Hematopoietic multipotent progenitor cell treated with erythropoietin and hydrocortisone succinate and interleukin-3 and kit ligand, for 4 days (in vitro differentiated cells): ENCODE data around the gene D2HGDH.
"Not testable (repeated sequence)": the region's sequence is repeated elsewhere in the genome, so short reads cannot be mapped to it uniquely, and the experiment has no call there.

ENCODE experiments used
- DNase-seq: peaks from one replicate; pipeline ENCODE4 v3.0.0-alpha.2; 2015

D2HGDH gene

DNA sequence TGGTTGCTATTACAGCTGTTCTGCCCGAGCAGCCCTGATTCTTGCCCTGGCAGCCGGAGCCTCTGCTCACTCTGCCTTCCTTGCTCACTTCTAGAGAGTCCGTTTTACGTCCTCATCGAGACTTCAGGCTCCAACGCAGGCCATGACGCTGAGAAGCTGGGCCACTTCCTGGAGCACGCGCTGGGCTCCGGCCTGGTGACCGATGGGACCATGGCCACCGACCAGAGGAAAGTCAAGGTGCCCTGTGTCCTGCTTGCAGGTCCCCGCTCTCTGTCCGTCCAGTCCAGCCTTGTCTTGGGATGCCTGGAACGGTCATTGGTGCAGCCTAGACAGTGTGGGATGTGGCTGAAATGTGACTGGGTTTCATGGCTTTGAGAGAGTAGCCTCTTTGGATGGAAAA, 16.7 kb downstream of the D2HGDH start:
- DNase-seq: no peak

DNA sequence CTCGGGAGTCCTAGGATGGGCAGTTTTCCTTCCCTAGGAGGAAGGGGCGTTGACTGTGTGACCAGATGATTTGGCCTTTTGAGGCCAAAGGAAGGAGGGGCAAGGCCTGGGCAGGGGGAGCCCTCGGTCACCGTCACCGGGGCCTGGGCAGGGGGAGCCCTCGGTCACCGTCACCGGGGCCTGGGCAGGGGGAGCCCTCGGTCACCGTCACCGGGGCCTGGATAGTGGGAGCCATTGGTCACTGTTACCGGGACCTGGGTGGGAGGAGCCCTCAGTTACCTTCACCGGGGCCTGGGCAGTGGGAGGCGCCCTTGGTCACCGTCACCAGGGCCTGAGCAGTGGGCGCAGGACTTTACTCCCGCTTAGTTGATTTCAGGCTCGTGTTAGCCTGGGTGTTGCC, 17.3 kb downstream of the D2HGDH start:
- no peak for DNase-seq

DNA sequence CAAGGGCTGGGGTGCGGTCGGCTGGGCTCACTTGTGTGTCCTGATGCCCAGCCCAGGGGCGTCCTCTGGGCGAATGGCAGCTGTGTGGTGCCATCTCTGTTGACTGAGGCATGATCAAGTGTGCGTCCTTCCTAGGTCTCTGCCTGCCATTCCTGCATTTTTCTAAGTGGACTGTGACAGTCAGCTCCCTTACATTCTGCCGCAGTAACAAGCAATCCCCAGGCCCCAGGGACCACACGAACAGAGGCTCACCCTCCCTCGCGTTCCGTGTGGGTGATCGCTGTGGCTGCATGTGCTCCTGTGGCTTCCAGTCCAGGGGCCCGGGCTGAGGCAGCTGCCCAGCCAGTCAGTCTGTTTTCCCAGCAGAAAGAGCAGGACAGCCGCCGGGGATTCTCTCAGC, 17.8 kb downstream of the D2HGDH start:
- DNase-seq: no peak

DNA sequence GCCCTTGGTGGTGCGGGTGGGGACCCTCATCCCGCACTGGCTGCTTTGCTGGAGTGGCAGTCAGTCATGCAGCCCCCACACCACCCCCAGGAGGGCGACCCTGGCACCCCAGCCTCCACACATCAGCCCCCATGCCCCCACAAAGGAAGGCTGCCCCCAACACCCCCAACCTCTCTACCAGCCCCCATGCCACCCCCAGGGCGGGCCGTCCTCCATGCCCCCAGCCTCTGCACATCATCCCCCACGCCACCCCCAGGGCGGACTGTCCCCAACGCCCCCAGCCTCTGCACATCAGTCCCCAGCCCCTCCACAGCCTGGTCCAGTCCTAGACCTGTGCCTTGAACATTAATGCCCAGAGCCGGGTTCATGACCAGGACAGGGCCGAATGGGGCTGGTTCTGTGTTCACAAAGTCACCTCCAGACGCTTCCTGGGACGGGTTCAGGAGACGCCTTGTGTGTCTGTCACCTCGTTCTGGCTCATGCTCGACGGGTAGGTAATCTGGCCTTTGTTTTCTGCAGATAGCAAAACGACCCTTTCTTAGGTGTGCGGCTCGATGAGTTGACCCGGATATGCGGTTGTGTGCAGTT, 18.4 kb downstream of the D2HGDH start:
- DNase-seq: no peak

DNA sequence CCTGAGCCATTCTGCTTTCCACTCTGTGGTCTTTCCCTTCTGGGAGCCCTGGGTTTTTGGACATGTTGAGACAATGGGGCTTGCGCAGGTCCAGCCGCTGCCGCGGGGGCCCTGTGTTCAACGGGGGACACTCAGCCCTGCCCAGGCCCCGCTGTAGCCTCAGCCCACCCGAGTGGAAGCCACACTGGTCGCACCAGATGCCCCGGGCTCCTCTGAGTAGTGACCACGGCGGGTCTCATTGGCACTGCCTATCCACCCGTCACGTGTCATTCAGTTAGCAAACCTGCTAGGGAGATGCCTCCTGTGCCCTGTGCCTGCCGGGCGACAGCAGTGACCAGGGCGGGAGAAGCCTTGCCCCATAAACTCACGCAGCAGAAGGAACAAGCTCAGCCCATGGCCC, 19.1 kb downstream of the D2HGDH start:
- DNase-seq: no peak

DNA sequence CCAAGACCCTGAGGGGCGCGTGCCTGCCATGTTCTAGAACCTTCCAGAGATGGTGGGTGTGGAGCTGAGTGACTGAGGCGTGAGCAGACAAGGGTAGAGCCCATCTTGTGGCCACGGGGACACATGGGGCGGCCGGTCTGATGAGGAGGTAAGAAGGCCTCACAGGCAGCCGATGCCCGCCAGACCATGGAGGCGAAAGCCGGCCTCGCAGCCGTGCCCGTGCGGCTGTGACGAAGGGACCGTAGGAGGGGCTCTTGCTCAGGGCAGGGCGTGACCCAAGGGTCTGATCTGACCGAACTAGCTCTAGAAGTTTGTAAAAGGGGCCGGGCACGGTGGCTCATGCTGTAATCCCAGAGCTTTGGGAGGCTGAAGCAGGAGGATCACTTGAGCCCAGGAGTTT, 19.6 kb downstream of the D2HGDH start:
- no peak for DNase-seq

DNA sequence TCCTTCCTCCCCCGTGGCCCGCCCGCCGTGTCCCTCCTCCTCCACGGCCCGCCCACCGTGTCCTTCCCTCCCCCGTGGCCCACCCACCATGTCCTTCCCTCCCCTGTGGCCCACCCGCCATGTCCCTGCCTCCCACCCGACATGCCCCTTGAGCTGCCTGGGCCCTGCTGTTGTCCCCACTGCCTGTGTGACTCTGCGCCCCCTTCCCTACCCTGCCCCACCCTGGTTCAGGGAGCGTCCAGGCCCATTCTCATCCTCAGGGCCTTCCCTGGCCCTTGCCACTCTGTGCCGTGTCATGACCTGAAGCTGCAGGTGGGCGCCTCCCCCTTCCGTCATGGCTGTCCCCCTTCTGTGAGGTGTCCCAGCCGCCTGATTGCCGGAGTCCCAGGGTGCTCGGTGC, 20.7 kb downstream of the D2HGDH start:
- DNase-seq: no peak

DNA sequence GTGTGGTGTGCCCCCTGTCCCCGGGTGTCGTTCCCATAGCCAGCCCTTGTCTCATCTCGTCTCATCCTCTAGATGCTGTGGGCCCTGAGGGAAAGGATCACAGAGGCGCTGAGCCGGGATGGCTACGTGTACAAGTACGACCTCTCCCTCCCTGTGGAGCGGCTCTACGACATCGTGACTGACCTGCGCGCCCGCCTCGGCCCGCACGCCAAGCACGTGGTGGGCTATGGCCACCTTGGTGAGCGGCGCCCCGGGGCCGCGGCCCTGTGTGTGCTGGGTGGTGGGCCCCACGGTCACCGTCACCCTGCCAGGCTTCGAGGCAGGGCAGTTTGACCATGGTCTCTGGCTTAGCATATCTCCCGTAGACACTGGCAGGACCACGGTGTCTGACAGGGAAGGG, 21.3 kb downstream of the D2HGDH start:
- DNase-seq: no peak

DNA sequence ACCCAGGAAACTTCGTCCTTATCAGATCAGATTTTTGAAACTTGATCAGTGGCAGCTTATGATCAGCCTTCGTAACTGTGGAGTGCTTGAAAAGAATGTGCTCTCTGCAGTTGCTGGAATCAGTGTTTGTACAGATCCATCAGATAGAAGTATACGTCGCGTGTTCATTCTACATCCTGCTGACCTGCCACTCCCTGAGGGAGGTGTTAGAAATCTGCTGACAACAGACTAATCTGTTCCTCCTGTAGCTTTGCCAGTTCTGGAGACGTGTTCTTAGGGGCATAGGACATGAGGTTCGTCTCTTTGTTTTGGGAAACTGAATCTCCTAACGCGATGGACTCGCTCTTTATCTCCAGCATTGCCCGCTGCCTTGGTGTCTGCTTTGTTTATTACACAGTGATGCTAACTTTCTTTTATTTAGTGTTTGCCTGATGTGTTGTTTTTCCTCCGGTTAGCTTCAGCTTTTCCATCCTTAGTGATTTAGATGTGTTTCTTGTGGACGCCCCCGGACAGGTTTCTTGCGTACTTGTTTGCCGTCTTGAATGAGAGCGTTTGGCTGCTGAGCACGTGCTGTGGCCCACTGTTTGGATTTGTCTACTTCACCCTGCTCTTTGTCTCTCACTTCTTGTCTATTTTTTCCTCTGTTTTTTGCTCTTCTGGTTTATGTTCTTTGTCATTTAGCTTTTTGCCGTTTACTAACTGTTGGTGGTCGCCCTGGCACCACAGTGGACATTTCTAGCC, 24.8 kb downstream of the D2HGDH start:
- DNase-seq: no peak

DNA sequence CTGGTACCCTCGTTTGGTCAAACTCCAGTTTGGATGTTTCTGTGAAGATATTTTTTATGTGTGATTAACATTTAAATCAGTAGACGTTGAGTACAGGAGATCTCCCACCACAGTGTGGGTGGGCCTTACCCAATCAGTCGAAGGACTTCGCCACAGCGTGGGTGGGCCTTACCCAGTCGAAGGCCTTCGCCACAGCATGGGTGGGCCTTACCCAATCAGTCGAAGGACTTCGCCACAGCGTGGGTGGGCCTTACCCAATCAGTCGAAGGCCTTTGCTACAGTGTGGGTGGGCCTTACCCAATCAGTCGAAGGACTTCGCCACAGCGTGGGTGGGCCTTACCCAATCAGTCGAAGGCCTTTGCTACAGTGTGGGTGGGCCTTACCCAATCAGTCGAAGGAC, 25.5 kb downstream of the D2HGDH start:
- DNase-seq: not testable (repeated sequence)

DNA sequence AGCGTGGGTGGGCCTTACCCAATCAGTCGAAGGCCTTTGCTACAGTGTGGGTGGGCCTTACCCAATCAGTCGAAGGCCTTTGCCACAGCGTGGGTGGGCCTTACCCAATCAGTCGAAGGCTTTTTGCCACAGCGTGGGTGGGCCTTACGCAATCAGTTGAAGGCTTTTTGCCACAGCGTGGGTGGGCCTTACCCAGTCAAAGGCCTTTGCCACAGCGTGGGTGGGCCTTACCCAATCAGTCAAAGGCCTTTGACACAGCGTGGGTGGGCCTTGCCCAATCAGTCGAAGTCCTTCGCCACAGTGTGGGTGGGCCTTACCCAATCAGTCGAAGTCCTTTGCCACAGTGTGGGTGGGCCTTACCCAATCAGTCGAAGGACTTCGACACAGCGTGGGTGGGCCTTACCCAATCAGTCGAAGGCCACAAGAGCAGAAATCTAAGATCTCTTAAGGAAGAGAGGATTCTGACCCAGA, 25.9 kb downstream of the D2HGDH start:
- no peak for DNase-seq

DNA sequence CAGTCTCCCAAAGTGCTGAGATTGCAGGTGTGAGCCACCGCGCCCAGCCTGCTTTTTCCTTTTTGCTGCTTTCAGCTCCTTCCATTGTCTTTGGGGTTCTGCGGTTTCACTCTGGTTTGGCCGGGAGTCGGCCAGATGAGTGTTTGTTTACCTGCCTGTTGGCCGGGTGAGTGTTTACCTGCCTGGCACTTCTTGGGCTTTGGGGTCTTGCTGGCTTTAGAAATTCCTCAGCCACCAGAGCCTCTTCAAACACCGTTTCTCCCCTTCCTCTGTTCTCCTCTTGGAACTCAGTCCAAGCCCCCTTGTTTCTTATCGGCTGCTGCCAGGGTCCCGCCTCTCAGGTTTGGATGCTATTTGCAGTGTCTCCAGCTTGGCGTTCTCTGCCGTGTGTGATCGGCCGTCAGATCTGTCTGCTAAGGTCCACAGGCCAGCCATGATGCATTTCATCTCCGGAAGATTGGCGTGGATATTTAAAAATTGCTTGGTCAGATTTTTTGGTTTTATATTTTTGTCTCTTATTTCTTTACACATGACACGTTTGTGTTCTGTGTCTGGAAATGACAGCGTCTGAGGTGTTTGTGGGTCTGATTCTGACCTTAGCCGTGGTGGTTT, 28.0 kb downstream of the D2HGDH start:
- DNase-seq: no peak

DNA sequence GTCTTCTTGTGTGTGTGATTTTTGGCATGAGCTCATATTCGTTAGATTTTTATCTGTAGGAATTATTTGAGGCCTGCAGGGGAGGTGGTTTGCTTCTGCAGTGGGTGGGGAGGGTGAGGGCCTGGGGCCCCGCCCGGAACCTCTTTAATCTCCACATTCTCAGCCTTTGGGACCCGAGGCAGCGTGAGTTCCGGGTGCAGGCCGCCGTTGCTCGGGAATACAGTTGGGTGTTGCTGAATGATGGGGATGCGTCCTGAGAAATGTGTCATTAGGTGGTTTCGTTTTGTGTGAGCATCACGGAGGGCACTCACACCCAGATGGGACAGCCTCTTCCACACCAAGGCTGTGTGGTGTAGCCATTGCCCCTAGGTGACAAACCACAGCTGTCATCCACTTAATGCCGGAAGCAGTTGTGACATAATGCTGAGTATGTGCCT, 28.5 kb downstream of the D2HGDH start:
- DNase-seq: peak; percentile 59

DNA sequence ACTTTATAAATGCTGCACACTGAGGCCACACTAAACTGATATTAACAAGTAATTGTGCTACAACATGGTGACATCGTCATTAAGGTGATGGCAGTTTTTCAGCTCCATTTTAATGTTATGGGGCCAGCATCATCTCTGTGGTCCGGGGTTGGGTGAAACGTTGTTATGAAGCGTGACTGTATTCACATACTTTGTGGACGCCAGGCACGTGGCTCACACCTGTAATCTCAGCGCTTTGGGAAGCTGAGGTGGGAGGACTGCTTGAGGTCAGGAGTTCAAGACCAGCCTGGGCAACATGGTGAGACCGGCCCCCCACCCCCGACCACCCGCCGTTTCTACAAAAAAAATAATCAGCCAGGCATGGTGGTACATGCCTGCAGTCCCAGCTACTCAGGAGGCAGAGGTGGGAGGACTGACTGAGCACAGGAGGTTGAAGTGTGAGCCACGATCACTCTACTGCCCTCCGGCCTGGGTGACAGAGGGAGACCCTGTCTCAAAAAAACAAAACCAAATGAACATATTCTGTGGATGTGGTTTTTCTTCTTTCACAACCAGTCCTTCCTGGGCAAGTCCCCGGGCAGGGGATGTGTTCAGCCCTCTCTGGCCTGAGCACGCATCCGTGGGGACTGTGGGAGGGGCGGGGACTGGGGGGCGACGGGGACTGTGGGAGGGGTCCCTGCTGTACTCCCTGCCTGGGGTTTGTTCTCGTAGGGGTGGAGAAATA, 29.3 kb downstream of the D2HGDH start:
- no peak for DNase-seq

DNA sequence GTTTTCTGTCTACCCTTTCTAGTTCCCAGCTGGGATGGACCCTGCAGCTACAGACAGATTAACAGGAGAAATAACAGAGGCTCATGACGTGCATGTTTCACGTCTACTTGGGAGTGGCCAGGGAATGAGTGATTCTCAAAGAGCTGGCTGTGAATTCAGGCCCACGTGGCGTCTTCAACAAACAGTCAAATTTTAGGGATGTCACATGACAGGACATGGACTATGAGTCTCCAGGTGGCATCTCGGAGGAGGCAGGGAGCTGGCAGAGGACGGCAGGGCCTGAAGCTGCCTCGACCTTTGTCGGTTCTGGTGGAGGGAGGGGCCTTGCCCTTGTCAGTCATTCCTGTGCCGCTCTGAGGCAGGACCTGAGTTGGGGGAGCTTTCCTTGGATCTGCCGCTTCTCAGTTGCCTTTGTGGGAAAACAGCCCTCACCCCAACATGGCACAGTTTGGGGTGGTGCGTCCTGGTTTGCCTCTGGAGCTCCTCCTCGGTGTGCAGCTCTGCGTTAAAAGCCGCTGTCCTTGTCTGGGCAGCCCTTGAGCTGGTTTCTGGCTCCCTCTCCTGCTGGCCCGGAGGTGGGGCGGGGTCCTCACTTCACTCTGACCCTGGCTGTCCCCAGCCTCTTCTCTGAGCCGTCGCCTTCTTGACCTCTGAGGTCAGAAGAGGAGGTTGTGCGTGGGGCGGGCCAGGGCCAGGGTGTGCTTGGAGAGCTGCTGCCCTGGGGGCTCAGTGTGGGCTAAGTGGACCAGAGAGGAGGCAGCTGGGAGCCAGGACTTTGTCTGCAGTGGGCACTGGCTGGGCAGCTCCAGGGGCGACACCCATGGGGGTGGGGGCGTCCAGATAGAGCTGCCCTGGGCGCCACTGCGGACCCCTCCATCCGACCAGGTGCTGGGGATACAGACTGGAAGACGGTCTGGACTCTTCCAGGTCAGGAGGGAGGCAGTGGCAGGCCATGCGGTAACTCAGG, 30.1 kb downstream of the D2HGDH start:
- no peak for DNase-seq

DNA sequence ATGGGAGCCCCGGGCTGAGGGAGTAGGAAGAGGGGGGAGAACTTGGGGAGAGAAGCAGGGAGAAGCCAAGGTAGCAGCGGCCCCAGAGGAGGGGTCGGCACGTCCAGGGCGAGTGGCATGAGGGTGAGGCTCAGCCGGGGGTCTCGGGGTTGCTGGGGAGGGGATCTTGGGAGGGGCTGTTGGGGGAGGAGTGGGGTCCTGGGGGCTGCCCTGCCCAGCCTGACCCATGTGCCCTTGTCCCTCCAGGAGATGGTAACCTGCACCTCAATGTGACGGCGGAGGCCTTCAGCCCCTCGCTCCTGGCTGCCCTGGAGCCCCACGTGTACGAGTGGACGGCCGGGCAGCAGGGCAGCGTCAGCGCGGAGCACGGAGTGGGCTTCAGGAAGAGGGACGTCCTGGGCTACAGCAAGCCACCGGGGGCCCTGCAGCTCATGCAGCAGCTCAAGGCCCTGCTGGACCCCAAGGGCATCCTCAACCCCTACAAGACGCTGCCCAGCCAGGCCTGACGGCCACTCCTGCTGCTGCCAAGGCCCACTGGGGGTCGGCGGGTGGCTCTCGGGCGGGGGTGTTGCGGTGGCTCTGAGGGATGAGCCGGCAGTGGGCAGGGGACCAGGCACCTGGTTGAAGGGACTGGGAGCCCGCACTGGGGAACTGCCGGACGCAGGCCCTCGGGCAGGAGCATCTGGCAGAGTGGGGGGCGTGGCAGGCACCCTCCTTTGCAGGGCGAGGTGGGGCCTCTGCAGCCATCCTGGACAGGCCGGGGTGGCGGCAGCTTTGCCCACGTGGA, 33.2 kb downstream of the D2HGDH start:
- no peak for DNase-seq

DNA sequence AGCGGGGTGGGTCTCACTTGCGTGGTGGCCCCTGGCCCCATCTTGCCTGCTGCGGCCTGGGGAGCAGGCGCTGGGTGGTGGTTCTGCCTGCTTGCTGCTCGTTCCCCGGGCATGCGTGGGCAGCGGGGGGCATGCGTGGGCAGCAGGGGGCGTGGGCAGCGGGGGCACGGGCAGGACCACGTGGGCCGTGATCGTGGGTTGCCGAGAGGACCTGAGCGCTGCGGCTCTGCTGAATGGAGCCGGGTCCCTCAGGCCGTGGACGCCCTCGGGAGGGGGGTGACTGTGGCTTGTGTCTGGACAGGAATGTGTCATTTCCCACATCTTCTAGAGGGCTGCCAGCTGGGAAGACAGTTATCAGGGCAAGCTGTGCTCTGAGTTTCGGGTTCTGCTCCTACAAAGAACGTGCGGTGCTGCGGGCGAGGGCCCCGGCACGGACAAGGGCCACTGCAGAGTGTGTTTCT, 33.9 kb downstream of the D2HGDH start:
- no peak for DNase-seq

DNA sequence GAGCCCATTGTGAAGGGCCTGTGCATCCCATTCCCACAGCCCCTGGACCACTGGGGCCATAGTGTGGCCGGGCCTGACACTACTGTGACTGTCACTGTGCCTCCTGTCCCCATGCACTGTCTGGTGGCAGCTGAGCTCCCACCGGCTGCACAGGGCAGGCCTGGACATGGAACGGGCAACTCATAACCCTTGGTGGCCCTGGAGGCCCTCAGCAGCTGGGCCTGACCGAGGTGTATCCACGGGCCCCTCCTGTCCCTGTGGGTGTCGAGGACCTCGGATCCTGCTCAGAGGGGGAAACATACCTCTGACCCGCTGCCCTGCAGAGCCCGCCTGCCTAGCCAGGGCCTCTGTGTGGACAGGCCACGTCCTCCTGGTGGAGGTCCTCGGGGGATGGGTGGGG, 34.4 kb downstream of the D2HGDH start:
- DNase-seq: no peak

DNA sequence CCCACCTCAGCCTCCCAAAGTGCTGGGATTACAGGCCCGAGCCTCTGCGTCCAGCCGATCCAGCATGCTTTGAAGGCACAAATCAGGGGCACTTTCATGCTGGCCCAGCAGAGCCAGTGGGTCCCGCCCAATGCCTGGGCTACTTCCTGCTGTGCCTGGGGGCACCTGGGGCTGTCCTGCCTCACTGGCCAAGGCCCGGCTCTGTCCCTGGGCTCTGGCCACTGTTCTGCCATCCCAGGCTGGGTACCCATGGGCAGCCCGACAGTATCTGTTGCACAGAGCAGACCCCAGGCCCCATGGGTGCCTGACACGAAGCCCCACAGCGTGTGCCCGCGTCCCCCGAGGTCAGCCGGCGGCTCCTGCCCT, 35.4 kb downstream of the D2HGDH start:
- no peak for DNase-seq

DNA sequence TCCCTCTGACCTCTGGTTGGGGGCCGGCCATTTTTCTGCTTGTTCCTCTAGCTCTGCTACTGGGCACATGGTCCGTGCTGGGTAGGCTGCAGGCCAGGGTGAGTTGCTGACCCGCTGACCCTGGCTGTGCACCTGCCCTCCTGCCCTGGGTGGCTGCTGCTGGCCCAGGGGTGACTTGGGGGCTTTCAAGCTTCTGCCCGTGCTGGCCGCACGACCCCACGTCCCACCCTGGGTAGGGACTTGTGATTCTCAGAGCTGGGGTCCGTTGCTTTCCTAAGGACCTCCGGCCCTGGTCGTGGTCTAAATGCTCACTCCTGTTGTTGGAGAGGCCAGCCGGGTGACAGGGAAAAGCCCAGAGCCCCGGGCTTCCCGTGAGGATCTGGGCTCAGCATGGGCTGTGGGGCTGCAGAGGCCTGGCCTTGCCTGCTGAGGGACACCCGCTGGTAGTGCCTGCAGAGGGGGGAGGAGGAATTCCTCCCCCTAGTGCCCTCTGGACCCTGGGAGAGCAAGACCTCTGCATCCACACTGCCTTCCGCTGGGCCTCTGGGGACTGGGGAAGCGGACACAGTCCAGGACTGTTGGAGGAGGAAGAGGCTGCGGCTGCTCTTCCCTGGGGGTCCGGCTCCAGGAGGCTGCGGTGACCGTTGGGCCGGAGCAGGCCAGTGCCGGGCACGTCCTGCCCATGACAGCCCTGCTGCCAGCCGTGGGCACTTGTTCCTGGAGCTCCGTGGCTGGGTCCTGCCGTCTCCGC, 35.9 kb downstream of the D2HGDH start:
- no peak for DNase-seq

DNA sequence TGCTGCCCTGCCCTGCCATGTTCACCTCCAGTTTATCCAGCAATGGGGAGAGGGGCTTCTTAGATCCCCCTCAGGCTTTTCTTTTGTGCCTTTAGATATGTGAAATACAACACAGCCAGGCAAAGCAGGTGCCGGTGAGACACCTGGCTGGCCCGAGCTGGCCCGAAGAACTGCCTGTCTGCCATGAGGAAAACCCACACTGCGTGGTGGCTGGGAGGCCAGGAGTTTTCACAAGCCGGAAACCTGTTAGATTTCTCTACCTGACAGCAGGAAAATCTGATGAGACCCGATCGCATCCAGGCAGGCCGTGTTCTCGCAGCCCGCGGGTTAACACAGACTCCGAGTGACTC, 36.5 kb downstream of the D2HGDH start:
- DNase-seq: no peak
